GM19372 (cell line): Measurements from ENCODE around the gene OR5K3.

Experiments used
- ATAC-seq: cut with Tn5 transposase; IDR thresholded peaks from one replicate; pipeline ENCODE4 v1.9.1; 2021; ENCODE audit warnings: mild to moderate bottlenecking, low read depth, moderate library complexity; ENCODE audit not compliant: unreplicated experiment

OR5K3 gene

DNA sequence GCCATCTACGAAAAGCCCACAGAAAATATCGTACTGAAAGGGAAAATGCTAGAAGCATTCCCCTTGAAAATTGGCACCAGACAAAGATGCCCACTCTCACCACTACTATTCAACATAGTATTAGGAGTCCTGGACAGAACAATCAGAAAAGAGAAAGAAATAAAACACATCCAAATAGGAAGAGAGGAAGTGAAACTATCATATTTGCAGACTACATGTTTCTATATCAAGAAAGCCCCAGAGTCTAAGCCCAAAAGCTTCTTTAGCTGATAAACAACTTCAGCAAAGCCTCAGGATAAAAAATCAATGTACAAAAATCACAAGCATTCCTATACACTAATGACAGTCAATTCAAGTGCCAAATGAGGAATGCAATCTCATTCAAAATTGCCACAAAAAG lies 15.6 kb downstream of the OR5K3 start:
- ATAC-seq, result no peak

DNA sequence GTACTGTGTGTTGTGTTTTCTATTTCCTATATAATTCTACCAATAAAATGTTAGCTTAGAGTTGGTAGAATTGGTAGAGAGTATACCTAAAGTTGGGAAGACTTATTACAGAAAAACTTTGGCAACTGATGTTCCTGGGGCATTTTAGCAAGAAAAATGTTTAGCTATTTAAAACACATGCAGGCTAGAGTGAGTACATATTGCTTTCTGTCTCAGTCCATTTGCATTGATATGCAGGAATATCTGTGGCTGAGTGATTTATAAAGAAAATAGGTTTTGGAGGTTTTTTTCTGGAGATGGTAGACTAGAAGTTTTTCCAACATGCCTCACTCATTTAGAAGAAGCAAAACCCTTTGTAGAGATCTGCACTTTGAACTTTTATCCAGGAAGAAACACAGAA lies 42.1 kb downstream of the OR5K3 start:
- no peak for ATAC-seq

DNA sequence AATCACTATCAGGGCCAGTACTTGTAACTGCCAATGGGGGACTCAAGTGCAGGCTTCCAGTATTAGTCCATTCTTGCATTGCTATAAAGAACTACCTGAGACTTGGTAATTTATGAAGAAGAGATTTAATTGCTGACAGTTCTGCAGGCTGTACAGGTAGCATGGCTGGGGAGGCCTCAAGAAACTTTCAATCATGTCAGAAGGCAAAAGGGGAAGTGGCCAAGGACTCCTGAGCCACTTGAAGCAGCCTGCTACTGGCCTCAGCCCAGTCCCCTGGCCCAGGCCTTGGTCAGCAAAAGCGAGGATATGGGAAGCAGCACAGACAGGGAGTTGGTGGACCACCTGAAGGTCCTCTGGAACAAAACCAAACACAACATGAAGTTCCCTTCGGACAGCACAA lies 43.3 kb downstream of the OR5K3 start:
- ATAC-seq, result no peak

DNA sequence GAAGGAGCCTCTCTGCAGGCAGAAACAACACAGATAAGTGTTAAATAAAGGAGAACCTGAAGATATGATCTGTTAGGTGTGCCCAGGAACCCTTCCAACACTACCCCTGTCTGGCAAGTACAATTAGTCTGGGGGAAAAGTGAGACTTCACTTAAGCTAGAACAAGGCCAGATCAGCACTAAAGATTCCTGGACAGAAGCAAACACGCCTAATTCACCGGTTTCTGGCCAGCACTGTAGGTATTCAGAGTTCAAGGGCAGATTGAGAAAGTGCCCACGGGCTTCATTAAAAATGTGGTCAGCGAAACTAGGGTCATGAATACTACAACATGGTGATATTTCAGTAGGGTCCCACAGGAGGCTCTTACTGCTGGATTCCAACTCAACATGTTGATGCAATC lies 43.9 kb downstream of the OR5K3 start:
- ATAC-seq, result no peak

DNA sequence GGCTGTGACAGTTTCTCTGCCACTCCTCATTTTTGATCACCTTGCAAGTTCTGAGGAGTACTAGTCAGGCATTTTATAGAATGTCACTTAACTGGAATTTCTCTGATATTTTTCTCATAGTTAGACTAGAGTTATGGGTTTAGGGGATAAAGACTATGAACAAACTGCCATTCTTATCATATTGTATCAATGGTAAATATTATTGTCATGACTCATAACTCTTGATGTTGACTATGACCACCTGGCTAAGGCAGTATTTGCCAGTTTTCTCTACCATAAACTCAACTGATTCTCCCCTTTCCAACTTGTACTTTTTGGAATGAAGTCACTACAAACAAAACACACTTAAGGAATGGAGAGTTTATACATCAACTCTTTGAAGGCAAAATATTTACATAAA lies 49.8 kb downstream of the OR5K3 start:
- no peak for ATAC-seq
